ENCODE data around the gene AP1M2. TPM values are rescaled to one million over a fixed set of nuclear protein-coding genes. Genes with fewer than 3 reads are reported as not detected.
"Not testable (repeated sequence)": the region's sequence is repeated elsewhere in the genome, so short reads cannot be mapped to it uniquely, and the experiment has no call there.

Gene AP1M2
- total RNA-seq, 2 donors from 2014 or later: not detected

- peaks cover 35% of the 10 kb centered on the region for H3K36me3 Mint-ChIP-seq (ENCODE audit: low read depth)
- ATAC-seq (replicated peaks): no peak
- H3K4me3 Mint-ChIP-seq: peak overlapping the region; percentile 79
- peak overlapping the region; percentile 81 for H3K27ac Mint-ChIP-seq
- no peaks in the 10 kb centered on the region for H3K4me1 Mint-ChIP-seq
- H3K9me3 Mint-ChIP-seq: no peaks in the 10 kb centered on the region
- H3K27me3 Mint-ChIP-seq: no peaks in the 10 kb centered on the region
These were observed 42.3 kb downstream of the AP1M2 start for GRCh38 chr19:10544753-10545251.

- Mint-ChIP-seq H3K36me3 (ENCODE audit: low read depth) (peaks cover 30% of the 10 kb centered on the region), H3K27ac (peak overlapping the region; percentile 81), H3K27me3 (no peaks in the 10 kb centered on the region), H3K4me1 (no peaks in the 10 kb centered on the region), H3K4me3 (peak overlapping the region; percentile 79), H3K9me3 (no peaks in the 10 kb centered on the region)
- ATAC-seq (replicated peaks): peak; percentile 32
These were observed 42.8 kb downstream of the AP1M2 start for GRCh38 chr19:10544242-10544752.

DNA sequence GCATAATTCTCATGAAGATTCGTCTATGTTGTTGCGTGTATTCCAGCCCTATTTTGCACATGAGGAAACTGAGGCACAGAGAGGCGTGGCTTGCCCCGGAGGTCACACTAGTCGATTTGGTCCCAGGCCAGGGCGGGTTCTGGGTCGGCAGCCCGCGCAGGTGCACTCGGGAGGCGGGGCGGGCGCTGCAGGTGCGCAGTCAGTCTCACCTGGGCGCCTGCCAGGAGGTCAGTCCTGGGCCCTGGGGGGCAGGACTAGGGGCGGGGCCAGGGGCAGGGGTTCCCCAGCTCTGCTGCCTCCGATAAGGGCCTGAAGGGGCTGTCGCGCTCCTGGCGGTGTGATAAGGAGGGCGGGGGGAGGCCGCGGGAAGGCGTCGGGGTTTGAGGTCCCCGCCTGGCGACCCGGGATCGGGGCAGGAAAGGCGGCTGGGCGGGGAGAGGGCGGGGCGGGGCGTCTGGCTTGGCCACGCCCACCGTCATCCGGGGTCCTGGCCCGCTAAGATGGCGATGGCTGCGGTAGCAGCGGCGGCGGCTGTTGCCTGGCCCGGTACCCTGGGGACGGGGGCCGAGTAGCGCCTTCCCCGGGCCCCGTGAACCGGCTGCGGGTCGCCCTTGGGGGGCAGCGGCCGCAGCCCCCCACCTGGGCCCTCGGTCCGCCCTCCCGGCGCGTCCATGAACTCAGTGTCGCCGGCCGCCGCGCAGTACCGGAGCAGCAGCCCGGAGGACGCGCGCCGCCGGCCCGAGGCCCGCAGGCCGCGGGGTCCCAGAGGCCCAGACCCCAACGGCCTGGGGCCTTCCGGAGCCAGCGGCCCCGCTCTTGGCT is 43.5 kb downstream of the AP1M2 start, which contains the start of gene ATG4D:
Gene ATG4D, plus strand, starts transcription at position 485 of the 822 bp plus-strand sequence. Its CDS starts 187 bp downstream, at position 672.
- Mint-ChIP-seq H3K27me3 (no peaks in the 10 kb centered on the region), H3K4me3 (peak within 1 kb of the TSS; percentile 79), H3K27ac (peak within 1 kb of the TSS; percentile 81), H3K36me3 (ENCODE audit: low read depth) (peaks cover 23% of the 10 kb centered on the region), H3K4me1 (no peaks in the 10 kb centered on the region), H3K9me3 (no peaks in the 10 kb centered on the region)
- peak; percentile 90 for ATAC-seq (replicated peaks)

- Mint-ChIP-seq H3K4me3 (peak overlapping the region; percentile 73), H3K36me3 (ENCODE audit: low read depth) (peaks cover 17% of the 10 kb centered on the region), H3K27me3 (peaks cover 2% of the 10 kb centered on the region), H3K9me3 (no peaks in the 10 kb centered on the region), H3K27ac (peak overlapping the region; percentile 52), H3K4me1 (no peaks in the 10 kb centered on the region)
- ATAC-seq (replicated peaks): no peak
These were observed 44.1 kb downstream of the AP1M2 start for GRCh38 chr19:10543059-10543419.

GRCh38 chr19:10539016-10539415 is 48.1 kb downstream of the AP1M2 start:
- not testable (repeated sequence) for H3K27ac Mint-ChIP-seq; H3K4me3 Mint-ChIP-seq; ATAC-seq (replicated peaks); H3K27me3 Mint-ChIP-seq; H3K9me3 Mint-ChIP-seq; H3K4me1 Mint-ChIP-seq; H3K36me3 Mint-ChIP-seq (ENCODE audit: low read depth)

- Mint-ChIP-seq H3K27ac (no peak overlapping the region), H3K36me3 (ENCODE audit: low read depth) (no peaks in the 10 kb centered on the region), H3K4me3 (no peak overlapping the region), H3K4me1 (no peaks in the 10 kb centered on the region), H3K9me3 (no peaks in the 10 kb centered on the region), H3K27me3 (peaks cover 8% of the 10 kb centered on the region)
- no peak for ATAC-seq (replicated peaks)
These were observed 48.7 kb downstream of the AP1M2 start for GRCh38 chr19:10538204-10538983.

DNA sequence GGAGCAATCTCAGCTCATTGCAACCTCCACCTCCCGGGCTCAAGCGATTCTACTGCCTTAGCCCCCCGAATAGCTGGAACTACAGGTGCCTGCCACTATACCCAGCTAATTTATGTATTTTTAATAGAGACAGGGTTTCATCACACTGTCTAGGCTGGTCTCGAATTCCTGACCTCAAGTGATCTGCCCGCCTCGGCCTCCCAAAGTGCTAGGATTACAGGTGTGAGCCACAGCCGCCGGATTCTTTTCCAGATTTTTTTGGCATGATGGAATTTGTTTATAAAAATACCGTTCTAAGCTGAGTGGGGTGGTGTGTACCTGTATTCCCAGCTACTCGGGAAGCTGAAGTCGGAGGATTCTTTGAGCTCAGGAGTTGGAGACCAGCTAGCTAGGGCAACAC is 49.4 kb downstream of the AP1M2 start:
- no peak for ATAC-seq (replicated peaks)
- Mint-ChIP-seq H3K27ac (no peak overlapping the region), H3K36me3 (ENCODE audit: low read depth) (no peaks in the 10 kb centered on the region)

DNA sequence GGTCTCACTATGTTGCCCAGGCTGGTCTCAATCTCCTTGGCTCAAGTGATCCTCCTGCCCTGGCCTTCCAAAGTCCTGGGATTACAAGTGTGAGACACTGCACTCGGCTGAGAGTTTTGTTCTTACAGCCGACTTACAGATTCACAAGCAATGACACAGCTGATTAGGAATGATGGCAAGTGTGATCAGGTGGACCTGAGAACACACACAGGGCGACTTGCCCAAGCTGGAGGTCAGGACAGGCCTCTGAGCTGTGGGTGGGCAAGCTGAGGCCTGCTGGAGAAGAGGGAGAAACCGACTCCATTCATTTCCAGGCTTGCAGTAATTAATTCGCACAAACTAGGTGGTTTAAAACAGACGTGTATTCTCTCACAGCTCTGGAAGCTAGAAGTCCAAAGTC is 51.5 kb downstream of the AP1M2 start:
- ATAC-seq (replicated peaks): no peak

More for the DNA sequence above, 49.4 kb downstream of the AP1M2 start:
- Mint-ChIP-seq H3K4me1 (no peaks in the 10 kb centered on the region), H3K27me3 (peaks cover 8% of the 10 kb centered on the region), H3K9me3 (no peaks in the 10 kb centered on the region), H3K4me3 (no peak overlapping the region)

GRCh38 chr19:10533646-10534386 is 53.3 kb downstream of the AP1M2 start:
- no peaks in the 10 kb centered on the region for H3K36me3 Mint-ChIP-seq (ENCODE audit: low read depth)
- no peaks in the 10 kb centered on the region for H3K4me1 Mint-ChIP-seq
- H3K27ac Mint-ChIP-seq: no peak overlapping the region
- ATAC-seq (replicated peaks): no peak
- peaks cover 8% of the 10 kb centered on the region for H3K27me3 Mint-ChIP-seq
- no peak overlapping the region for H3K4me3 Mint-ChIP-seq
- H3K9me3 Mint-ChIP-seq: no peaks in the 10 kb centered on the region

More for the DNA sequence above, 51.5 kb downstream of the AP1M2 start:
- H3K27ac Mint-ChIP-seq: no peak overlapping the region
- no peaks in the 10 kb centered on the region for H3K9me3 Mint-ChIP-seq
- H3K4me1 Mint-ChIP-seq: no peaks in the 10 kb centered on the region
- no peak overlapping the region for H3K4me3 Mint-ChIP-seq
- peaks cover 8% of the 10 kb centered on the region for H3K27me3 Mint-ChIP-seq
- no peaks in the 10 kb centered on the region for H3K36me3 Mint-ChIP-seq (ENCODE audit: low read depth)

- peak; percentile 52 for ATAC-seq (replicated peaks)
- Mint-ChIP-seq H3K9me3 (no peaks in the 10 kb centered on the region), H3K36me3 (ENCODE audit: low read depth) (no peaks in the 10 kb centered on the region), H3K27ac (no peak overlapping the region), H3K27me3 (peaks cover 5% of the 10 kb centered on the region), H3K4me1 (no peaks in the 10 kb centered on the region), H3K4me3 (no peak overlapping the region)
These were observed 54.7 kb downstream of the AP1M2 start for GRCh38 chr19:10532457-10532856.

DNA sequence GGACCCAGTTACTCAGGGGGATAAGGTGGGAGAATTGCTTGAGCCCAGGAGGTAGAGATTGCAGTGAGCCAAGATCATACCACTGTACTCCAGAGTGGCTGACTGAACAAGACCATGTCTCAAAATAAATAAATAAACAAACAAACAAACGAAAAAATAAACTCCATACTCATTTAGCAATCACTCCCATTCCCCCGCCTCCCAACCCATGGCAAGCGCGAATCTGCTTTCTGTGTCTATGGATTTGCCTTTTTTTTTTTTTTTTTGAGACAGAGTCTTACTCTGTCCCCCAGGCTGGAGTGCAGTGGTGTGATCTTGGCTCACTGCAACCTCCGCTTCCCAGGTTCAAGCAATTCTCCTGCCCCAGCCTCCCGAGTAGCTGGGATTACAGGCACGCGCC is 60.2 kb downstream of the AP1M2 start:
- H3K27ac Mint-ChIP-seq; H3K4me3 Mint-ChIP-seq; H3K4me1 Mint-ChIP-seq; H3K9me3 Mint-ChIP-seq; ATAC-seq (replicated peaks); H3K27me3 Mint-ChIP-seq; H3K36me3 Mint-ChIP-seq (ENCODE audit: low read depth): not testable (repeated sequence)

GRCh38 chr19:10525636-10526035 is 61.5 kb downstream of the AP1M2 start:
- H3K27ac Mint-ChIP-seq: no peak overlapping the region
- H3K9me3 Mint-ChIP-seq: no peaks in the 10 kb centered on the region
- H3K36me3 Mint-ChIP-seq (ENCODE audit: low read depth): no peaks in the 10 kb centered on the region
- H3K27me3 Mint-ChIP-seq: peaks cover 3% of the 10 kb centered on the region
- no peaks in the 10 kb centered on the region for H3K4me1 Mint-ChIP-seq
- H3K4me3 Mint-ChIP-seq: no peak overlapping the region
- ATAC-seq (replicated peaks): no peak

GRCh38 chr19:10523135-10523636 is 63.9 kb downstream of the AP1M2 start:
- Mint-ChIP-seq H3K36me3 (ENCODE audit: low read depth) (no peaks in the 10 kb centered on the region), H3K27ac (no peak overlapping the region), H3K4me3 (no peak overlapping the region), H3K9me3 (no peaks in the 10 kb centered on the region), H3K27me3 (peaks cover 17% of the 10 kb centered on the region), H3K4me1 (peaks cover 6% of the 10 kb centered on the region)
- ATAC-seq (replicated peaks): no peak

Measured in activated T-helper 17 cell treated with anti-CD3 and anti-CD28 coated beads, Interleukin-2, amount 50 U/mL, for 72 hours (primary cell).